Stimulated activated CD4-positive, alpha-beta T cell treated with anti-CD3 and anti-CD28 coated beads, Interleukin-2, amount 100 ng/mL, for 4 hours (primary cell): ENCODE results near the gene AIP.
"Not testable (repeated sequence)": the region's sequence is repeated elsewhere in the genome, so short reads cannot be mapped to it uniquely, and the experiment has no call there.

Source experiments
- DNase-seq: peaks from one replicate; pipeline ENCODE4 v3.0.0-alpha.2; 2020; ENCODE audit warnings: low read depth

The AIP gene

GRCh38 chr11:67449116-67449844 lies 33.5 kb upstream of the AIP start:
- DNase-seq, result no peak

GRCh38 chr11:67450796-67451657 lies 31.8 kb upstream of the AIP start:
- DNase-seq, result no peak

GRCh38 chr11:67451658-67451976 lies 31.2 kb upstream of the AIP start:
- no peak for DNase-seq

DNA sequence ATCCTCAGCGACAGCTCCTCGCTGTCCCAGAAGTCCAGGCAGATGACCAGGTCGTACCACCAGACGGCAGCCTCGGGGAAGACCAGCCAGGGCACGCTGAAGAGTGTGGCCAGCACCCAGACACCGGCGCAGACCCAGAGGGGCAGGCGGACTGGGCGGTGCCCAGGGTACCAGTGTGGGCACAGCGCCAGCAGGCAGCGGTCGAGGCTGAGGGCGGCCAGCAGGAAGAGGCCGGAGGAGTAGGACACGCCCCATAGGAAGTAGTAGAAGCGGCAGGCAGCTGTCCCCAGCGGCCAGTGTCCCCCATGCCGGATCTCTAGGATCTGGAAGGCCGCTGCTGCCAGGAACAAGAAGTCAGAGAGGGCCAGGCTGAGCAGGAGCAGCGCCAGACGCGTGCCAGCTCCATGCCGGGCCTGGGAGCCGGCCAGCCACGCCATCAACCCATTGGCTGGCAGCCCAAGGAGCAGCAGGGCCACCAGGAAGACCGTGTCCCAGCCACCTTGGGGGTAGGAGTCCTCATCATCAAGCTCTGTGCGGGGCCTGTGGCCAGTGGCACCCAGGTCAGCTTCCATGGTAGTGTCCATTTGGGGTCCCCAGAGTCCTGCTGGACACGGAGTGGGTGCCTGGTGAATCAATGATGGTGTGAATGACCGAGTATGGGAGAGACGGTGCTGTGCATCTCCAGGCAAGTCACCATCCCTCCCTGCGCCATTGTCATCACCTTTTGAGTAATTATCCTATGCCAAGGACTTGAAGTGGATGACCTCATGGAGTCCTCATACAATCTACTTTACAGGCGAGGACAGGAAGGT lies 30.5 kb upstream of the AIP start, which contains the start of gene GPR152:
Gene GPR152 (minus strand): TSS at position 589 of the 812 bp plus-strand sequence. CDS start 5 bp downstream, at position 584.
- DNase-seq, result no peak

DNA sequence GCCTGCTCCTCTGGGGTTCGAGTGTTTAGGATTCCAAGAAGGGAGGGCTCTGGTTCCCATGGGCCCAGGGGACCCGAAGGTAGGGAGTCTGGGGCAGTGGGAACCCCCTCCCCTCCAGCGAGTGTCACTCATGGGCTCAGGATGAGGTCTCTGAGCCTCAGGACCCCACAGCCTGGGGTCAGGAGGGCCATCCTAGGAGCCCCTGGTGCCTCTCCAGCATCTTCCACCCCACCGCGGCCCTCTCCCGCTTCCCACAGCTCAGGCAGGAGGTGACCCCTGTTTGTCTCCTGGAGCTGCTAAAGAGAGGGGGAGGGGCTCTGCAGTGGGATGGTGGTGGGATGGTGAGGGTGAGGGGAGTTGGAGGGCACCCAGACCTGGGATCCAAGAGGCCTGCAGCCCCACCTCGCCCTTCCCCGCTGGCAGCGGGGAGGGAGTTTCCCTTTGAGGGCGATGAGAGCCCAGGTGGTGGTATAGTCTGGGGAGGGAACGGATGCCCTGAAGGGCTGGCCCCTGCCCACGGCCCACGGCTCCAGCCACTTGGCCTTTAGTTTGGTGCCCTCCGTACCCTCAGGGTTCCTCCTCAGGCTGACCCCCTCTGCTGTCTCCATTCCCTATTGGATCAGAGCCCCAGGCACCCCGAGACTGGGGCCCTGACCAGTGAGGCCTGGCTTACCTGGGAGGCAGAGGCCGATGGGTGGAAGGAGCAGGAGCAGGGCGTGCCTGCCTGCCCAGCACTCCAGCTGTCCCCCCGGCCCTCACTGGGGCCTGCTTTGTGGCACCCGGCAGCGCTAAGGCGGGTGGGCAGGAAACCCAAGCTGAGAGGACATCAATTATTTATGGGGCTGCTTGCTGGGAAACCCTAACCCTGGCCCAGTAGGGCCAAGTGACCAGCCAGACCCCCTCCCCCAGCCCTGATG lies 28.8 kb upstream of the AIP start:
- DNase-seq, result no peak

DNA sequence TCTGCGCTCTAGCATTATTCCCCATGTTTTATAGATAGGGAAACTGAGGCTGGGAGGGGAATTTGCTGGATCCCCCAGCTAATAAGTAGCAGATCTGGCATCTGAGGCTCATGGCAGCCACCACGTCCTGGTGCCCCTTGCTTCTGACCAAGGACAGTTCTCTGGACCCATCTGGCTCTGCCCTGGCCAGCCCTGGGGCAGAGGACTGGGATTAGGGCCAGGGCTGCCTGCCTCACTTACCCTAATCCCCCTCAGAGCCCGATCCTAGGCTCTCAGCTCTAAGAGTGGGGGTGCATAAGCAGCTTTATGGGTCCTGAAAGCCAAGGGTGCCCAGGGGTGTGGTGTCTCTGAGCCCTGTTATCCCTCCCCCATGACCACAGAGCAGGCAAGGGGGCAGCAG lies 27.8 kb upstream of the AIP start, which contains the start of gene CABP4:
Gene CABP4 (plus strand): TSS at position 301 of the 400 bp plus-strand sequence. CDS start 70 bp downstream, at position 371.
- DNase-seq, result no peak

DNA sequence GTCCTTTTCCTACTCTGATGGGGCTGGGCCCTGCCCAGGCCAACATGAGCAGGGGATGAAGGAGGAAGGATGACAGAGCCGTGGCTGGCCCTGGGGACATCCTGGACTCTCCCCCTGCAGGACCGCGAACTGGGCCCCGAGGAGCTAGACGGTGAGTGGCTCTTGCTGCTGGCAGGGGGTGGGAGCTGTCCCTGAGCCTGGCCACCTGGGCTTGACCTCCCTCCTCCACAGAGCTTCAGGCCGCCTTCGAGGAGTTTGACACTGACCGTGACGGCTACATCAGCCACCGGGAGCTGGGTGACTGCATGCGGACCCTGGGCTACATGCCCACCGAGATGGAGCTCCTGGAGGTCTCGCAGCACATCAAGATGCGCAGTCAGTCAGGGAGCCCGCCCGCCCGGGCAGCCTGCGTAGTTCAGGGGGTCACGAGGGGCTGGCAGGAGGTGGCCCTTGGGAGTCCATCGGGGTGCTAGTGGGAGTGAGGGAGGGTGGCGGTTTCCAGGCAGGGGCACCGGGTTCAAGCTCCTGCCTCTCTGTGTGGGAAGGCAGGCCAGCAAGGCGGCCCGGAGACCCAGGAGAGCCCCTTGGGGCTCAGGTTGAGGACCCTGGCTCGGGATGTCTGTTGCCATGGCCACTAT lies 26.6 kb upstream of the AIP start:
- no peak for DNase-seq

DNA sequence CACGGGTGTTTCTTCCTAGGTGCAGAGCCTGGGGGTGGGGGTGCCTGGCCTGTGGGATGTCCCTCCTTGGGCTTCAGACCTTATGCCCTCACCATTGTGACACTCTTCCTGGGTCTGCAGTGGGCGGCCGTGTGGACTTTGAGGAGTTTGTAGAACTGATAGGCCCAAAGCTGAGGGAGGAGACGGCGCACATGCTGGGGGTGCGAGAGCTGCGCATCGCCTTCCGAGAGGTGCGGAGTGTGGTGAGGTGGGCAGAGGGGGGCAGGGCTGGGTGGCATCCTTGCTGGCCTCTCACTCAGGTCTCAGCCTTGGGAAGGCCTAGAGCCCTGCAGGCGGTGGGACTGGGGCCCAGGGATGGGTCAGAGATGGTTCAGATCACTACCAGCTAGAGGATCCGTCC lies 25.4 kb upstream of the AIP start:
- no peak for DNase-seq

- no peak for DNase-seq
Measured at GRCh38 chr11:67458266-67458665, 24.6 kb upstream of the AIP start.

- DNase-seq, result no peak
Measured at GRCh38 chr11:67463186-67463585, 19.6 kb upstream of the AIP start.

- DNase-seq, result no peak
Measured at GRCh38 chr11:67463680-67464410, 19.0 kb upstream of the AIP start.

- peak; percentile 87 for DNase-seq
Measured at GRCh38 chr11:67464411-67465188, 18.2 kb upstream of the AIP start.

GRCh38 chr11:67465189-67465510 lies 17.7 kb upstream of the AIP start:
- no peak for DNase-seq

DNA sequence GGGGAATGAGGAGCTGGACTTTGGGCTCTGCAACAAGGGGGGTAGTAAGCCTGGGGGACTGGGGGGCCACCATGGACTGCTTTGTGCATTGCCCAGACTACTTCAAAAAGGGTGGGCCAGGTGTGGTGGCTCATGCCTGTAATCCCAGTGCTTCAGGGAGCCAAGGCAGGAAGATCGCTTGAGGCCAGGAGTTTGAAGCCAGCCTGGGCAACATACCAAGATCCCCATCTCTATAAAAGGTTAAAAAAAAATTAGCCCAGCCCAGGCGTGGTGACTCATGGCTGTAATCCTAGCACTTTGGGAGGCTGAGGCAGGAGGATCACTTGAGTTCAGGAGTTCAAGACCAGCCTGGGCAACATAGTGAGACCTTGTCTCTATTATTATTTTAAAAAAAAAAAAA lies 17.3 kb upstream of the AIP start:
- not testable (repeated sequence) for DNase-seq

GRCh38 chr11:67466367-67466766 lies 16.5 kb upstream of the AIP start:
- DNase-seq, result no peak

- no peak for DNase-seq
Measured at GRCh38 chr11:67466962-67467771, 15.7 kb upstream of the AIP start.

GRCh38 chr11:67468056-67468455 lies 14.8 kb upstream of the AIP start:
- DNase-seq, result no peak

DNA sequence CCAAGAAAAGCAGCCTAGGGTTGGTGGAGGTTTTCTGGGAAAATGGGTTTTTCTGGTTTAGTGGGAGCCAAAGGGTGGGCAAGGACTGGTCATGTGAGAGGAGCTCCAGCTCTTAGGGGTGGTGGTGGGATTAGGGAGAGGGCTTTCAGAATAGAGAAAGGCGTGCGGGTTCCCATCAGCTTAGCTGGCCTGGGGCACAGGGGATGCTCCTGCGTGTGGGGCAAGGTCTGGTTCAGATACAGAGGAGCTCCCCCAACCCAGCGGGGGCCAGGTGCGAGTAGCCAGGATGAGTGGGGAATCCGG lies 14.4 kb upstream of the AIP start:
- no peak for DNase-seq
